Stimulated activated CD4-positive, alpha-beta T cell treated with anti-CD3 and anti-CD28 coated beads, Interleukin-1b, Interleukin-23, amount 100 ng/mL, for 24 hours (primary cell): ENCODE results near the gene TARS3.
"Not testable (repeated sequence)": the region's sequence is repeated elsewhere in the genome, so short reads cannot be mapped to it uniquely, and the experiment has no call there.

Experiments
- DNase-seq, 4 experiments: peaks; one replicate each; pipeline ENCODE4 v3.0.0-alpha.2; 2020; ENCODE audit warnings: low read depth in 4 of 4, low spot score in 1 of 4

Gene TARS3

GRCh38 chr15:101723874-101724674, at the start of gene TARS3:
Gene TARS3 (minus strand): TSS chr15:101724473. CDS start chr15:101724387, 86 bp downstream.
- DNase-seq, result peak; percentile 88 to 96 (median 94)

- no peak for DNase-seq
These were observed 49.3 kb upstream of the TARS3 start for GRCh38 chr15:101773496-101774100.

- no peak for DNase-seq
These were observed 48.6 kb upstream of the TARS3 start for GRCh38 chr15:101772921-101773320.

GRCh38 chr15:101767083-101767640, 42.9 kb upstream of the TARS3 start:
- not testable (repeated sequence) for DNase-seq

- no peak for DNase-seq
These were observed 41.6 kb upstream of the TARS3 start for GRCh38 chr15:101765772-101766456.

GRCh38 chr15:101765340-101765671, 41.0 kb upstream of the TARS3 start:
- not testable (repeated sequence) for DNase-seq

GRCh38 chr15:101764669-101765339, 40.5 kb upstream of the TARS3 start:
- not testable (repeated sequence) for DNase-seq

- not testable (repeated sequence) for DNase-seq
These were observed 22.4 kb upstream of the TARS3 start for GRCh38 chr15:101746716-101747082.

- DNase-seq, result not testable (repeated sequence)
These were observed 10.6 kb upstream of the TARS3 start for GRCh38 chr15:101734837-101735236.

- no peak for DNase-seq
These were observed 9.3 kb upstream of the TARS3 start for GRCh38 chr15:101733545-101733944.

- DNase-seq, result no peak
These were observed 8.5 kb upstream of the TARS3 start for GRCh38 chr15:101732772-101733171.

GRCh38 chr15:101731746-101732145, 7.5 kb upstream of the TARS3 start:
- DNase-seq, result no peak

- no peak for DNase-seq
These were observed 2.9 kb upstream of the TARS3 start for GRCh38 chr15:101727186-101727585.

- DNase-seq, result no peak
These were observed 800 bp upstream of the TARS3 start for GRCh38 chr15:101725073-101725472.

- no peak for DNase-seq
These were observed 367 bp upstream of the TARS3 start for GRCh38 chr15:101724675-101725005.

GRCh38 chr15:101723171-101723873, 951 bp downstream of the TARS3 start:
- DNase-seq, result peak in 1 of 4 experiments; percentile 23

- DNase-seq, result no peak
These were observed 5.4 kb downstream of the TARS3 start for GRCh38 chr15:101718896-101719295.

GRCh38 chr15:101712078-101712477, 12.2 kb downstream of the TARS3 start:
- no peak for DNase-seq

- no peak for DNase-seq
These were observed 13.5 kb downstream of the TARS3 start for GRCh38 chr15:101710806-101711205.

GRCh38 chr15:101709466-101709865, 14.8 kb downstream of the TARS3 start:
- no peak for DNase-seq

GRCh38 chr15:101707983-101708382, 16.3 kb downstream of the TARS3 start:
- no peak for DNase-seq
